Neural progenitor cell (in vitro differentiated cells): Measurements from ENCODE around the gene SLC26A8. TPM values are rescaled to one million over a fixed set of nuclear protein-coding genes. Genes with fewer than 3 reads are reported as not detected.

Experiments
- DNase-seq: peaks from one replicate; pipeline ENCODE4 v3.0.0-alpha.2; 2016; ENCODE audit warnings: low spot score
- H2AFZ ChIP-seq: fragments of 200-600 bp; sonication (generic); replicated peaks from 2 replicates; pipeline ENCODE4 v1.6.1; 2016; ENCODE audit warnings: antibody characterized with exemption
- H3F3A ChIP-seq: fragments of 200-600 bp; sonication (generic); 2 replicates; pipeline ENCODE4 v1.6.1; 2016; ENCODE audit warnings: antibody characterized with exemption, low read depth
- H3K27ac ChIP-seq: fragments of 200-600 bp; sonication (generic); 2 replicates; pipeline ENCODE4 v1.5.1; 2016; ENCODE audit warnings: mild to moderate bottlenecking
- H3K27me3 ChIP-seq: fragments of 200-600 bp; sonication (generic); 2 replicates; pipeline ENCODE4 v1.6.1; 2016; ENCODE audit warnings: mild to moderate bottlenecking, moderate library complexity
- H3K36me3 ChIP-seq: fragments of 200-600 bp; sonication (generic); 2 replicates; pipeline ENCODE4 v1.5.1; 2016
- H3K4me1 ChIP-seq: fragments of 200-600 bp; sonication (generic); 2 replicates; pipeline ENCODE4 v1.6.1; 2016; ENCODE audit warnings: mixed run types
- H3K4me2 ChIP-seq: fragments of 200-600 bp; sonication (generic); 2 replicates; pipeline ENCODE4 v1.6.1; 2016
- H3K4me3 ChIP-seq: fragments of 200-600 bp; sonication (generic); 2 replicates; pipeline ENCODE4 v1.5.1; 2016
- H3K79me2 ChIP-seq: fragments of 200-600 bp; sonication (generic); 2 replicates; pipeline ENCODE4 v1.6.1; 2016; ENCODE audit warnings: low read depth
- H3K9ac ChIP-seq: fragments of 200-600 bp; sonication (generic); 2 replicates; pipeline ENCODE4 v1.6.1; 2016
- H3K9me3 ChIP-seq: fragments of 200-600 bp; sonication (generic); 2 replicates; pipeline ENCODE4 v1.5.1; 2016; ENCODE audit warnings: low read depth
- H4K20me1 ChIP-seq: fragments of 200-600 bp; sonication (generic); 2 replicates; pipeline ENCODE4 v1.6.1; 2016; ENCODE audit warnings: low read depth
- H3K27ac Mint-ChIP-seq: 3 replicates; pipeline ENCODE4 v1.8.0; 2021; ENCODE audit warnings: mixed read lengths
- H3K27me3 Mint-ChIP-seq: 2 replicates; pipeline ENCODE4 v1.8.0; 2022; ENCODE audit warnings: low read depth, mild to moderate bottlenecking, inconsistent platforms, moderate library complexity, mixed read lengths; ENCODE audit not compliant: insufficient read depth
- H3K36me3 Mint-ChIP-seq: 3 replicates; pipeline ENCODE4 v1.8.0; 2021; ENCODE audit warnings: mixed read lengths
- H3K4me1 Mint-ChIP-seq: 3 replicates; pipeline ENCODE4 v1.8.0; 2021; ENCODE audit warnings: mixed read lengths
- H3K4me3 Mint-ChIP-seq: 3 replicates; pipeline ENCODE4 v1.8.0; 2021; ENCODE audit warnings: mild to moderate bottlenecking, moderate library complexity, mixed read lengths
- H3K9me3 Mint-ChIP-seq: 3 replicates; pipeline ENCODE4 v1.8.0; 2020; ENCODE audit warnings: mixed read lengths
- EZH2 ChIP-seq: fragments of 200-600 bp; sonication (generic); IDR thresholded peaks from 2 replicates; pipeline ENCODE4 v1.6.1; 2017; ENCODE audit warnings: antibody characterized with exemption, mild to moderate bottlenecking, moderate library complexity
- EZH2phosphoT487 ChIP-seq: fragments of 200-600 bp; sonication (generic); IDR thresholded peaks from 2 replicates; pipeline ENCODE4 v1.6.1; 2017; ENCODE audit warnings: antibody characterized with exemption
- total RNA-seq: library from RNA; depleted of rRNA; stranded (reverse); fragments of >200 nt; gene quantifications from 2 replicates; pipeline ENCODE4 v1.2.3, GENCODE V29; 2015; ENCODE audit warnings: low replicate concordance
- TF ChIP-seq, protein P1 (sequence below): fragments of 200-600 bp; sonication (generic); IDR thresholded peaks from 2 replicates; pipeline ENCODE4 v1.5.1; 2017; ENCODE audit warnings: antibody characterized with exemption, mild to moderate bottlenecking

SLC26A8 gene
- total RNA-seq, 1 donor from 2014 or later, result 0.13 TPM

DNA sequence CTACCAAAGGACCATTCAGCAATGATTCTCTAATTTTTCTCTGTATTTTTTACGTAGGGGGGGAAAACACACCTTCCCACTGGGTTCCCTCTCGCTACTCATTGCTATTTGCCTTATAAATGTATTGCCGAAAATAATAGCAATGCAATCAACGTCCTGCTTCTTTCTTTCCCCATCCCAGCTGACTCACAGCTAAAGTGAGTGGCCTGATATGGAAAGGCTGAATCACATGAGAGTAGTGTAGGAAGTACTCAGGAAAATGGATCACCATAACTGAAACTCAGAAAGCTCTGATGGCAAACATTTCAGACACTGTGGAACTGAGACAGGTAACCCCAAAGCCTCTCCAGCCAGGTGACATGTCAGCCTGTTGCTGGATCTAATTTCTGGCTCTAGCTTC lies 54.3 kb downstream of the SLC26A8 start:
- Histone ChIP-seq H3K9ac (no peak overlapping the region), H3K4me2 (no peak overlapping the region)
- no peak for DNase-seq

DNA sequence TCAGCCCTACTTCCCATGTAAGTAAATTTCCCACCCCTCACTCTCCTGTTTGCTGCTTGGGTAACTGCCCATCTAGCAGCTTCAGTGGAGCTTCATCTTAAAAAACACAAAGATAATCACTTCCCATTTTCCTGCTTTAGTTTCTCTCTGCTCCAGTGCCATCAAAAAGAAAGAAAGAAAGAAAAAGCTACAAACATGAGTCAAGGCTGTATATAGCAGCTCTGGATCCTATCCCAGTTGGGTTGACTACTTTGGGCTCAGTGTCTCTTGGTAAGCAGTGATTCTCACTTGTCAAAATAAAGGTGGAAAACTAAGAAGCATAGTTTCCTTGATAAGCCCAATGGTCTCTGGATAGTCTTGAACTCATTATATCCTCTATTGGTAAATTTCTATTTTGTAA lies 54.8 kb downstream of the SLC26A8 start:
- TF ChIP-seq, protein P1, sequence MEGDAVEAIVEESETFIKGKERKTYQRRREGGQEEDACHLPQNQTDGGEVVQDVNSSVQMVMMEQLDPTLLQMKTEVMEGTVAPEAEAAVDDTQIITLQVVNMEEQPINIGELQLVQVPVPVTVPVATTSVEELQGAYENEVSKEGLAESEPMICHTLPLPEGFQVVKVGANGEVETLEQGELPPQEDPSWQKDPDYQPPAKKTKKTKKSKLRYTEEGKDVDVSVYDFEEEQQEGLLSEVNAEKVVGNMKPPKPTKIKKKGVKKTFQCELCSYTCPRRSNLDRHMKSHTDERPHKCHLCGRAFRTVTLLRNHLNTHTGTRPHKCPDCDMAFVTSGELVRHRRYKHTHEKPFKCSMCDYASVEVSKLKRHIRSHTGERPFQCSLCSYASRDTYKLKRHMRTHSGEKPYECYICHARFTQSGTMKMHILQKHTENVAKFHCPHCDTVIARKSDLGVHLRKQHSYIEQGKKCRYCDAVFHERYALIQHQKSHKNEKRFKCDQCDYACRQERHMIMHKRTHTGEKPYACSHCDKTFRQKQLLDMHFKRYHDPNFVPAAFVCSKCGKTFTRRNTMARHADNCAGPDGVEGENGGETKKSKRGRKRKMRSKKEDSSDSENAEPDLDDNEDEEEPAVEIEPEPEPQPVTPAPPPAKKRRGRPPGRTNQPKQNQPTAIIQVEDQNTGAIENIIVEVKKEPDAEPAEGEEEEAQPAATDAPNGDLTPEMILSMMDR, result no peak
- TF ChIP-seq EZH2phosphoT487 (no peak), EZH2 (no peak)
- Histone ChIP-seq H3K36me3 (no peaks in the 10 kb centered on the region), H3K4me3 (no peak overlapping the region), H3K27ac (no peak overlapping the region), H3K4me1 (peaks cover 13% of the 10 kb centered on the region), H3F3A (peaks cover 6% of the 10 kb centered on the region), H3K79me2 (no peaks in the 10 kb centered on the region), H3K9me3 (no peaks in the 10 kb centered on the region), H4K20me1 (no peaks in the 10 kb centered on the region), H3K27me3 (no peaks in the 10 kb centered on the region), H3K4me2 (no peak overlapping the region), H2AFZ (no peak overlapping the region), H3K9ac (no peak overlapping the region)
- H3K27ac Mint-ChIP-seq, result no peak overlapping the region
- H3K4me1 Mint-ChIP-seq, result peaks cover 29% of the 10 kb centered on the region
- H3K27me3 Mint-ChIP-seq, result peaks cover 4% of the 10 kb centered on the region
- no peak overlapping the region for H3K4me3 Mint-ChIP-seq
- H3K9me3 Mint-ChIP-seq, result no peaks in the 10 kb centered on the region
- no peaks in the 10 kb centered on the region for H3K36me3 Mint-ChIP-seq
- DNase-seq, result no peak

More for the DNA sequence above, 54.3 kb downstream of the SLC26A8 start:
- Mint-ChIP-seq H3K4me3 (no peak overlapping the region), H3K4me1 (peaks cover 29% of the 10 kb centered on the region), H3K9me3 (no peaks in the 10 kb centered on the region), H3K27me3 (peaks cover 4% of the 10 kb centered on the region), H3K36me3 (no peaks in the 10 kb centered on the region), H3K27ac (no peak overlapping the region)
- H3K27ac ChIP-seq, result no peak overlapping the region
- peaks cover 6% of the 10 kb centered on the region for H3F3A ChIP-seq
- H2AFZ ChIP-seq, result no peak overlapping the region
- H3K79me2 ChIP-seq, result no peaks in the 10 kb centered on the region
- H3K4me1 ChIP-seq, result peaks cover 13% of the 10 kb centered on the region
- H3K27me3 ChIP-seq, result no peaks in the 10 kb centered on the region
- no peaks in the 10 kb centered on the region for H4K20me1 ChIP-seq
- TF ChIP-seq, protein P1, result no peak
- TF ChIP-seq EZH2phosphoT487 (no peak), EZH2 (no peak)
- no peaks in the 10 kb centered on the region for H3K9me3 ChIP-seq
- no peaks in the 10 kb centered on the region for H3K36me3 ChIP-seq
- H3K4me3 ChIP-seq, result no peak overlapping the region

DNA sequence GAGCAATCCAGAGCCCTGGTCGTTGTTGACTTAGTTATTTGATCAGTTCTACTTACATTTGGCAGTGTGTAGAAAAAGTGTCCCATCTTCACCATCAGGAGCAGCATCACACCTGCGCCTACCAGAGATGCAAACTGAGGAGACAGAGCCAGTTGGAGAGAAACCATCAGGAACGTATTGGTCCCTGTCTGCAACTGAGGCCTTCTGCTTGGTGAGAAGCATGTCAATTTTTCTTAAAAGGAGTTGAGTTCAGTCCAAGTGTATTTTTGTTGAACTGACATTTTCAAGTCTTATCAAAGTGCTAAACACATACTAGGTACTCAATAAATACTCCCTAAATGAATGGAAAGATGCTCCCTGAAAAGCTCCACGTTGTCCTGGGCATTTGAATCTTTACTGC lies 55.6 kb downstream of the SLC26A8 start:
- Mint-ChIP-seq H3K27me3 (peaks cover 4% of the 10 kb centered on the region), H3K27ac (no peak overlapping the region), H3K4me1 (peaks cover 26% of the 10 kb centered on the region), H3K9me3 (no peaks in the 10 kb centered on the region), H3K4me3 (no peak overlapping the region), H3K36me3 (no peaks in the 10 kb centered on the region)
- peaks cover 6% of the 10 kb centered on the region for H3F3A ChIP-seq
- H3K4me3 ChIP-seq, result no peak overlapping the region
- H3K79me2 ChIP-seq, result no peaks in the 10 kb centered on the region
- H3K9me3 ChIP-seq, result no peaks in the 10 kb centered on the region
- H4K20me1 ChIP-seq, result no peaks in the 10 kb centered on the region
- no peak overlapping the region for H3K9ac ChIP-seq
- H3K36me3 ChIP-seq, result no peaks in the 10 kb centered on the region
- TF ChIP-seq EZH2phosphoT487, result no peak
- TF ChIP-seq, protein P1, result no peak
- no peak for TF ChIP-seq EZH2
- no peak overlapping the region for H3K27ac ChIP-seq
- H3K4me2 ChIP-seq, result no peak overlapping the region
- no peak for DNase-seq
- no peaks in the 10 kb centered on the region for H3K27me3 ChIP-seq
- no peak overlapping the region for H2AFZ ChIP-seq
- H3K4me1 ChIP-seq, result peaks cover 13% of the 10 kb centered on the region
